Keratinocyte (primary cell): ENCODE results near the gene UPK1A.

Source experiments
- EZH2 ChIP-seq: IDR thresholded peaks from one replicate; pipeline ENCODE4 v1.6.1; 2012; ENCODE audit warnings: inconsistent platforms, mild to moderate bottlenecking, low read length, moderate library complexity
- TF ChIP-seq, protein P1 (sequence below), 3 experiments: IDR thresholded peaks in 1 of 3; conservative IDR thresholded peaks in 1 of 3; optimal IDR thresholded peaks in 1 of 3; 2 replicates in 2 of 3; 3 replicates in 1 of 3; pipeline versions ENCODE3 to v1.5.1; 2011; ENCODE audit warnings: low read length in 3 of 3, mild to moderate bottlenecking in 3 of 3, moderate library complexity in 2 of 3, control low read depth in 1 of 3, inconsistent platforms in 1 of 3; ENCODE audit not compliant: insufficient read depth in 2 of 3; ENCODE audit errors: extremely low read depth in 1 of 3

DNA sequence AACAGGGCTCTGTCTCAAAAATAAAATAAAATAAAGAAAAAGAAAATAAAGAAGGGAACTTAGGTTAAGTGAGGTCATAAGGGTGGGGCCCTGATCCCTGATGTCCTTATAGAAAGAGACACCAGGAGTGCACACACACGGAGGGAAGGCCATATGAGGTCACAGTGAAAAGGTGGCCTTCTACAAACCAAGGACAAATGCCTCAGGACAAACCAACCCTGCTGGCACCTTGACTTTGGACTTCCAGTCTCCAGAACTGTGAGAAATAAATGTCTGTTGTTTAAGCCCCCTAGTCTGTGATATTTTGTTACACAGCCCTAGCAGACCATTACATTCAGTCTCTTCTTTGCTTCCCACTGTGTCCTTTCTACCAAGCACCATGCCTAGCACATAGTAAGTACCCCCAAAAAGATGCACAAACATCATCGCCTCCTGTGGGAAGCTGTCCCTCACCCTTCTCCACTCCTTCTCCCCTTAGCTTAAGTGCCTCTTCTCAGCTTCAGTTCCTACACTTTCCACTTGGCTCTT, 29.6 kb downstream of the UPK1A start:
- TF ChIP-seq, protein P1, sequence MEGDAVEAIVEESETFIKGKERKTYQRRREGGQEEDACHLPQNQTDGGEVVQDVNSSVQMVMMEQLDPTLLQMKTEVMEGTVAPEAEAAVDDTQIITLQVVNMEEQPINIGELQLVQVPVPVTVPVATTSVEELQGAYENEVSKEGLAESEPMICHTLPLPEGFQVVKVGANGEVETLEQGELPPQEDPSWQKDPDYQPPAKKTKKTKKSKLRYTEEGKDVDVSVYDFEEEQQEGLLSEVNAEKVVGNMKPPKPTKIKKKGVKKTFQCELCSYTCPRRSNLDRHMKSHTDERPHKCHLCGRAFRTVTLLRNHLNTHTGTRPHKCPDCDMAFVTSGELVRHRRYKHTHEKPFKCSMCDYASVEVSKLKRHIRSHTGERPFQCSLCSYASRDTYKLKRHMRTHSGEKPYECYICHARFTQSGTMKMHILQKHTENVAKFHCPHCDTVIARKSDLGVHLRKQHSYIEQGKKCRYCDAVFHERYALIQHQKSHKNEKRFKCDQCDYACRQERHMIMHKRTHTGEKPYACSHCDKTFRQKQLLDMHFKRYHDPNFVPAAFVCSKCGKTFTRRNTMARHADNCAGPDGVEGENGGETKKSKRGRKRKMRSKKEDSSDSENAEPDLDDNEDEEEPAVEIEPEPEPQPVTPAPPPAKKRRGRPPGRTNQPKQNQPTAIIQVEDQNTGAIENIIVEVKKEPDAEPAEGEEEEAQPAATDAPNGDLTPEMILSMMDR (optimal IDR thresholded peaks at IDR 0.05 in 1 of 3, IDR thresholded peaks at IDR 0.05 in 1 of 3, conservative IDR thresholded peaks at IDR 0.05 in 1 of 3; ENCODE audit: extremely low read depth in 1 of 3, insufficient read depth in 2 of 3, low read length in 3 of 3), result no peak
- no peak for TF ChIP-seq EZH2
